NOMO-1 (cell line): ENCODE results near the gene RERG.

Source experiments
- DNase-seq, 2 experiments: peaks; one replicate each; lab custom pipeline; 2025; ENCODE audit not compliant: unreplicated experiment in 2 of 2; lab: John Stamatoyannopoulos, UW

RERG gene

DNA sequence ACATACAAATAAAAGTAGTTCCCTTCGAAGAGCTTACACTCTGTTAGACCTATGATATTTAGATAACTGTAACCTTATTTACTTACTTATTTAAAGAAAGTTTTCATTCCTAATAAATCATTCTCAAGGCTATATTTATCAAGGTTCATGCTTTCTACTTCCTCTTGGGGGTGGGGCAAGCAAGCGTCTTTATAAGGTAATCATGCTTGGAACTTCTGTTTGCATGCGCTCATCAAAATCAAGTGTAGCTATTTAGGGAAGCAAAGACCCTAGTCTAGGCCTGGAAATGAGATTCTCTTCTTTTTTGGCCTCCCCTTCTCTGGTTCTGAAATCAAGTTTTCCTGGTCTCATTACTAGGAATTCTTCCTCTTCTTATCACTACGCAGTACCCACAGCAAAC, 766 bp downstream of the RERG start:
- DNase-seq = no peak

GRCh38 chr12:15218794-15219193, 2.4 kb downstream of the RERG start:
- DNase-seq = no peak

- DNase-seq = no peak
Observed at GRCh38 chr12:15216036-15216889, 5.0 kb downstream of the RERG start.

GRCh38 chr12:15214851-15215601, 6.2 kb downstream of the RERG start:
- DNase-seq = no peak

DNA sequence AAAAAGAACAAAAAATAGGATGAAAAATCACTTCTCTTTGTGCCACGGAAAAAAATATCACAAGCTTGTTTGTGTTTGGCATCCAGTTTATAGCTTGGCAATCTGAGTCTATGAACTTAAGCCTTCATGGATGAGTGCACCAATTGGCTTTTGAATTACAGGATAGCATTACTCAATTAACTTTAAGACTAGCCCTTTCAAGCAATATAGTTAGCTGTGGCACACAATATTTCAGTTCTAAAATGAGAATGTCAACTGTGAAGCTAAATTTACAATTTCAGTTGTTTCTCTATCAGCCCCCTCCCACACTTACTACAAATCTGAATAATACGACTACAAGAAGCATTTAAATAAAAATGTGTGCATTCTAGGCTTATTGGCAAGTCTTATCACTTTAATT, 8.3 kb downstream of the RERG start:
- no peak for DNase-seq

GRCh38 chr12:15209782-15210181, 11.4 kb downstream of the RERG start:
- no peak for DNase-seq

DNA sequence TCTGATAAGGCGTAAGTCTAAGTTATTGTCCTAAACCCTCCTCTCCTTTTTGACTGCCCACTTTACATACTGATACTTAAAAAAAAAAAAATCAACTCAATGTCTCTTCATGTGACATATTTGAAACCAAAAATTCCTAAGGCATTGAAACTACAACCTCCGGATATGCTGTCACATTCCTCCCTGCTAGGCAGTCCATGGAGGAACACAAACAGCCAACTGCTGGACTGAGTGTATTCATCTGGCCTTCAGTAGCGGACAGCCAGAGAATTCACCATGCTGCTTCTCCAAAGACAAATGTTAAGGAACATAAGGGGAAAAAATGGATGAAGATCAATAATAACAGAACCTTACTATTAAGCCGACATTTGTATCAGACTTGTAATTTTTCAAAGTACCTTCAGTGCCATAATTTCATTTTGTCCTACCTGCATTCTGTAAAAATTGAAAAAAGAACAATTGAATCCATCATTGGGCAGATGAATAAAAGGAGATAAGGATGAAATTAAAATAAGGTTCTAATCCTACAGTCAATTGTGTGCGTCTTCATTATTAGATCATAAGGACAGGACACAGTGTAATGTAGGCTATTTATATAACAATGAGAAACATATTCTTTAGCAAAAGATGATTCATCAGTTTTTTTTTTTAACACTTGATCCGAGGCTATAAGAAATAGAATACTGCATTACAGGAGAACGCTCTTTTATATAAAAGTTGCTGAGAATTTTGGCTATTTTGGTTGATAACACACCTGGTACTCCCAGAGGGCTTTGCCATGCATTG, 12.2 kb downstream of the RERG start:
- DNase-seq = no peak

DNA sequence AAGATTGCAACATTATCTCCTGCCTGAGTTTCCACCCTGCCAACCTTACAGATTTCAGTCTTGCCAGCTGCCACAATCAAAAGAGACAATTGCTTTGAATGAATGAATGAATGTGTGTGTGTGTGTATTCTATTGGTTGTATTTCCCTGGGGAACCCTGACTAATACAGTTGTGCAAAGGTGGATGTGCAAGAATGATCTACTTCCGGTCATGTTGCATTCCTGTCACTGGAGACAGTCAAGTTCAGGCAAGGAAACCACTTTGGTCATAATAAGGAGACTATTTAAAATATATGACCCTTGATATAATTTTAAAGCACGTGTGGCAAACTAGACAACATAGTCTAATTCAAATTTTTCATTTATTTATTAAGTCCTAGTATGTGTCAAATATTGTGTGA, 13.1 kb downstream of the RERG start:
- no peak for DNase-seq

DNA sequence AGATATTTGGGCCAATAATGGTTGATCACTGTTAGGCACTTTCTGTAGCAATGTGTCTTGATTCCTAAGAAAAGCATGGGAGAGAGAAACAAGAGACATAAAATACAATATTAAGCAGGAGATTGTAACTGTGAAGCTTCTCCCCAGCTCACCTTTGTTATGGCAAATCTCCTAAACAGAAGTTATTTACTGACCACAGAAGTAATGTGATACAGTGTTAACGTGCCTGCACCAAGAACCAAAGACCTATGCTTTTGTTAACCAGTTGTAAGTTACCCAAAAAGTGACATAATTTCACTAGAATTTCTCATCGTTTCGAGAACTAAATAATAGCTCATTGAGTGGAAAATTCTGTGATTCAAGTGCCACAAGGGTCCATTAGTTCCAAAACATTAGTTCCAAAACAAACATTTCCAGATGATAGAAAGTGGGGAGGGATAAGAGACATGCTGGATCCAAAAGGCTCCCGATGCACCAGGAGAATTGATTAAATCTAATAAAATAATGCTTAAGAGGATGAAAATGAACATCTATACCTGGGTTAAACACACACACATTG, 14.3 kb downstream of the RERG start:
- no peak for DNase-seq

DNA sequence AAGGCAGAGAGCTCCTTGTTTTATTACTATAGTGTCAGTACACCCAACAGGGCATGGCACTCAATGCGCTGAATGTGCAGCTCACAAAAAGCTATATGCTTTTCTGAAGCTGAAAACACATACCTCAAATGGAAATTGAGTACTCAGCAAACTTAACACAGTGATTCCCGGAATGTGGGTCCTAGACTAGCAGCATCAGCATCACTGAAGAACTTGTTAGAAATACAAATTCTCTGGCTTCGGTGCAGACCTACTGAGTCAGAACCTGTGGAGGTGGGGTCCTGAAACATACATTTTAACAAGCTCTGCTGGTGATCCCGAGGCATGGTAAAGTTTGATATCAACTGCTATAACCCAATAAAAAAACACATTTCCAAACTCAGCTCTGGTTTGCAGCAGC, 14.9 kb downstream of the RERG start:
- DNase-seq = no peak

- no peak for DNase-seq
Observed at GRCh38 chr12:15205341-15206010, 15.7 kb downstream of the RERG start.

GRCh38 chr12:15201456-15201855, 19.8 kb downstream of the RERG start:
- DNase-seq = no peak

- no peak for DNase-seq
Observed at GRCh38 chr12:15201056-15201455, 20.2 kb downstream of the RERG start.

- DNase-seq = no peak
Observed at GRCh38 chr12:15200641-15201040, 20.6 kb downstream of the RERG start.

DNA sequence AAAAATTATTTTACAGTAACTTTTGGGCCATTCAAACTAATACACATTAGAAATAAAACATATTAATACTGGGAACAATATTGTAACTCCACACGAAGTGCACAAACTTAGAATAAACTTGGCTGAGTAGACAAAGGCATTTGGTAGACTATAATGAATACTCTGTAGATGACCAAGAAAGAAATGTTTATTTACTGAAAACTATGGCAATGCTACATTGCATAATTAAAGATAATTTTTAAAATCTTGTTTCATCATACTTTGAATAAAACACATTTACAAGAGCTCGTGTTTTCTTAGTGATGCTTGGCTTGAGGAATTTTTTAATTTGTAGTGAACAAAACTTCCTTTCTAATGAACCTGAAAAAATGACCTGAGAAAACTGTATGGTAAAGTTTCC, 21.3 kb downstream of the RERG start:
- DNase-seq = no peak

DNA sequence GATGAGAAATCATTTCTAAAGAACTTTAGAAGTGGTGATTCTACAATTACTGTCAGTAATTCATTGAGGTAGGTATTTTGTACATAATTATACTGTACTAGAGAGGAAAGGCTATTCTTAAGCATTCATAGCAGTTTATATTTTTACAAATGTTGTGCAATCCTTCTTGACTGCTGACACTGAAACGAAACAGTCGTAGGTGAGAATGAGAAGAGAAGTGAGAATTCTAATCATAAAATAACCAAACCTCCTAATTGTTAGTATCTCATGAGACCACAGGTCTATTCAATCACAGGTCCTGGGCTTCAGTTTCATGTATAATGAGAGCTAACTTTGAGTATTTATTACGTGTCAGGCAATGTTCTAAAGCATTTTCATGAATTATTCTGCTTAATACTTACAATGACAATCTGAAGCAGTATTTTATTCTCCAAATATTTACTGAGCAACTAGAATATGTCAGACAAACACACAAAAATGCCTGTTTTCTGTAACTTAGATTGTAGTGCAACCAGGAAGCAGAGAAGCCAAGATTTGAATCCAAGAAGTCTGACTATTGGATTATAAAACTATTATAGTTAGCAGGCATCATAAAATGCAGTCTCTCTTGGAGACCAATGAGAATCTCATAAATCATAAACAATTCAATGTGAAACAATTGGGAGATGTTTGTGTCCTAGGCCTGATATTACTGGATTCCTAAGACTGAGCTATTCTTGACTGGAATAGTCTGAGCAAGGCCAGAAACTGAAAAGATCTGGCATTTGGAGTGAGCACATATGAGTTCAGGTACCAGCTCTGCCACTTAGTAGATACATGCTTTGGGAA, 24.3 kb downstream of the RERG start:
- DNase-seq = no peak

DNA sequence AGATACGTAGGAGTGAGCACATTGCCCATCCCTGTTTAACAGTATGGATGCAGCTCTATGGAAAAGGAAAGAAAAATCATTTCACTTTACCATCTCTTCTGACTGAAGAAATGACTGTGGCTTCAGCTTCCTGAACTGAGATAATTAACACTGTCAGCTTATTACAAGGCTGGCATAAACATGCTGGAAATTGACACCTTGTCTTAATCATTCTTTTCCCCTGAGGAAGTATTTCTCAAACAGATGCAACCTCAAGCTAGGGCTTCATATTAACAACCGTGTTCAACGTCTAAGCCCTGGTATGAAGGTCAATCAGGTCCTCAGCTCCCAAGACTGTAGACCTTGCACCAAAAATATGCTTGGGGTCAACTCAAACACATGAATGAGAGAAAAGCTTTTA, 25.0 kb downstream of the RERG start:
- no peak for DNase-seq

GRCh38 chr12:15194456-15195368, 26.5 kb downstream of the RERG start:
- no peak for DNase-seq

GRCh38 chr12:15193946-15194345, 27.3 kb downstream of the RERG start:
- no peak for DNase-seq
